GM12874 (cell line): ENCODE data around the gene HAUS1.

Experiments
- CTCF ChIP-seq: IDR thresholded peaks from 2 replicates; pipeline ENCODE4 v1.5.1; 2011; ENCODE audit warnings: low read depth, mild to moderate bottlenecking, control low read depth, low read length, moderate library complexity; ENCODE audit not compliant: insufficient read depth

The HAUS1 gene

GRCh38 chr18:46152808-46153617 is 48.8 kb downstream of the HAUS1 start:
- no peak for TF ChIP-seq CTCF

- TF ChIP-seq CTCF: no peak
Observed at GRCh38 chr18:46155641-46156051, 51.5 kb downstream of the HAUS1 start.

GRCh38 chr18:46156124-46156745 is 52.0 kb downstream of the HAUS1 start:
- no peak for TF ChIP-seq CTCF

GRCh38 chr18:46156843-46157242 is 52.7 kb downstream of the HAUS1 start:
- no peak for TF ChIP-seq CTCF

GRCh38 chr18:46158499-46158898 is 54.3 kb downstream of the HAUS1 start:
- no peak for TF ChIP-seq CTCF

- no peak for TF ChIP-seq CTCF
Observed at GRCh38 chr18:46160050-46160798, 56.0 kb downstream of the HAUS1 start.

- no peak for TF ChIP-seq CTCF
Observed at GRCh38 chr18:46161703-46162396, 57.7 kb downstream of the HAUS1 start.
